ENCODE measurements around the gene TMEM132E.

TMEM132E gene

GRCh38 chr17:34566873-34567272 lies 12.5 kb upstream of the TMEM132E start:
- H3K18ac ChIP-seq (ENCODE audit: low read length) = no peak overlapping the region
- no peak overlapping the region for H3K9ac ChIP-seq (ENCODE audit: low read length)
- no peak overlapping the region for H2BK120ac ChIP-seq (ENCODE audit: low read depth, low read length)
- H4K5ac ChIP-seq (ENCODE audit: low read length) = no peak overlapping the region
- no peaks in the 10 kb centered on the region for H3K79me1 ChIP-seq (ENCODE audit: low read length)
- H3K23ac ChIP-seq (ENCODE audit: low read length) = no peak overlapping the region
- H3K56ac ChIP-seq (ENCODE audit: low read length) = no peak overlapping the region
- no peak for DNase-seq
- H3K4me1 ChIP-seq (ENCODE audit: control insufficient read depth, low read depth, low read length) = no peaks in the 10 kb centered on the region
- H3K4ac ChIP-seq (ENCODE audit: low read depth, low read length) = no peak overlapping the region
- H3K4me2 ChIP-seq (ENCODE audit: low read length) = no peak overlapping the region
- WGBS (ENCODE audit: extremely low coverage, insufficient coverage, low lambda C conversion rate) = no CpG with 5 or more reads among the region's 2 CpGs
- H3K36me3 ChIP-seq (ENCODE audit: control insufficient read depth, insufficient read depth, low read length) = no peaks in the 10 kb centered on the region
- no peaks in the 10 kb centered on the region for H3K79me2 ChIP-seq (ENCODE audit: control insufficient read depth, insufficient read depth, low read length)
- no peaks in the 10 kb centered on the region for H3K27me3 ChIP-seq (ENCODE audit: insufficient read depth, low read length, poor library complexity)
- H2BK5ac ChIP-seq (ENCODE audit: low read length) = no peak overlapping the region
- no peak overlapping the region for H2AK5ac ChIP-seq (ENCODE audit: low read length)
- no peak overlapping the region for H3K27ac ChIP-seq (ENCODE audit: low read depth, low read length)
- no peak overlapping the region for H2BK15ac ChIP-seq (replicated peaks; ENCODE audit: low read depth)
- H4K8ac ChIP-seq (ENCODE audit: low read depth, low read length) = no peak overlapping the region
- no peak overlapping the region for H3K4me3 ChIP-seq (ENCODE audit: low read length)

GRCh38 chr17:34567691-34568465 lies 11.5 kb upstream of the TMEM132E start:
- Histone ChIP-seq H3K27ac (ENCODE audit: low read depth, low read length) (no peak overlapping the region), H3K4me3 (ENCODE audit: low read length) (no peak overlapping the region)

GRCh38 chr17:34568953-34569352 lies 10.4 kb upstream of the TMEM132E start:
- H3K56ac ChIP-seq (ENCODE audit: low read length) = no peak overlapping the region
- H2AK5ac ChIP-seq (ENCODE audit: low read length) = no peak overlapping the region
- no peaks in the 10 kb centered on the region for H3K27me3 ChIP-seq (ENCODE audit: insufficient read depth, low read length, poor library complexity)
- no peak overlapping the region for H3K4me2 ChIP-seq (ENCODE audit: low read length)
- no peak overlapping the region for H4K5ac ChIP-seq (ENCODE audit: low read length)
- no peak overlapping the region for H3K4ac ChIP-seq (ENCODE audit: low read depth, low read length)
- DNase-seq = no peak
- H2BK120ac ChIP-seq (ENCODE audit: low read depth, low read length) = no peak overlapping the region
- H3K79me1 ChIP-seq (ENCODE audit: low read length) = no peaks in the 10 kb centered on the region
- no peaks in the 10 kb centered on the region for H3K36me3 ChIP-seq (ENCODE audit: control insufficient read depth, insufficient read depth, low read length)
- no peaks in the 10 kb centered on the region for H3K79me2 ChIP-seq (ENCODE audit: control insufficient read depth, insufficient read depth, low read length)
- no peak overlapping the region for H3K18ac ChIP-seq (ENCODE audit: low read length)
- no peak overlapping the region for H2BK15ac ChIP-seq (replicated peaks; ENCODE audit: low read depth)
- no peak overlapping the region for H2BK5ac ChIP-seq (ENCODE audit: low read length)
- no peak overlapping the region for H3K4me3 ChIP-seq (ENCODE audit: low read length)
- no peak overlapping the region for H3K23ac ChIP-seq (ENCODE audit: low read length)
- H3K27ac ChIP-seq (ENCODE audit: low read depth, low read length) = no peak overlapping the region
- no peak overlapping the region for H4K8ac ChIP-seq (ENCODE audit: low read depth, low read length)
- no peak overlapping the region for H3K9ac ChIP-seq (ENCODE audit: low read length)
- no peaks in the 10 kb centered on the region for H3K4me1 ChIP-seq (ENCODE audit: control insufficient read depth, low read depth, low read length)
- no CpG with 5 or more reads among the region's 6 CpGs for WGBS (ENCODE audit: extremely low coverage, insufficient coverage, low lambda C conversion rate)

More at GRCh38 chr17:34567691-34568465, 11.5 kb upstream of the TMEM132E start:
- no peak overlapping the region for H4K8ac ChIP-seq (ENCODE audit: low read depth, low read length)
- DNase-seq = peak; percentile 87
- H3K4me1 ChIP-seq (ENCODE audit: control insufficient read depth, low read depth, low read length) = no peaks in the 10 kb centered on the region
- no peak overlapping the region for H3K56ac ChIP-seq (ENCODE audit: low read length)
- H3K27me3 ChIP-seq (ENCODE audit: insufficient read depth, low read length, poor library complexity) = no peaks in the 10 kb centered on the region
- H2AK5ac ChIP-seq (ENCODE audit: low read length) = no peak overlapping the region
- WGBS (ENCODE audit: extremely low coverage, insufficient coverage, low lambda C conversion rate) = no CpG with 5 or more reads among the region's 11 CpGs
- no peaks in the 10 kb centered on the region for H3K79me2 ChIP-seq (ENCODE audit: control insufficient read depth, insufficient read depth, low read length)
- H3K9ac ChIP-seq (ENCODE audit: low read length) = no peak overlapping the region
- no peaks in the 10 kb centered on the region for H3K36me3 ChIP-seq (ENCODE audit: control insufficient read depth, insufficient read depth, low read length)
- no peaks in the 10 kb centered on the region for H3K79me1 ChIP-seq (ENCODE audit: low read length)
- no peak overlapping the region for H3K18ac ChIP-seq (ENCODE audit: low read length)
- H2BK5ac ChIP-seq (ENCODE audit: low read length) = no peak overlapping the region
- H2BK15ac ChIP-seq (replicated peaks; ENCODE audit: low read depth) = no peak overlapping the region
- H2BK120ac ChIP-seq (ENCODE audit: low read depth, low read length) = no peak overlapping the region
- no peak overlapping the region for H3K4me2 ChIP-seq (ENCODE audit: low read length)
- no peak overlapping the region for H3K23ac ChIP-seq (ENCODE audit: low read length)
- no peak overlapping the region for H4K5ac ChIP-seq (ENCODE audit: low read length)
- no peak overlapping the region for H3K4ac ChIP-seq (ENCODE audit: low read depth, low read length)

- Histone ChIP-seq H3K4me2 (ENCODE audit: low read length) (no peak overlapping the region), H3K4me3 (ENCODE audit: low read length) (no peak overlapping the region), H3K79me2 (ENCODE audit: control insufficient read depth, insufficient read depth, low read length) (no peaks in the 10 kb centered on the region), H3K23ac (ENCODE audit: low read length) (no peak overlapping the region), H3K4me1 (ENCODE audit: control insufficient read depth, low read depth, low read length) (no peaks in the 10 kb centered on the region), H2BK5ac (ENCODE audit: low read length) (no peak overlapping the region), H3K27me3 (ENCODE audit: insufficient read depth, low read length, poor library complexity) (peaks cover 2% of the 10 kb centered on the region), H3K56ac (ENCODE audit: low read length) (no peak overlapping the region), H3K36me3 (ENCODE audit: control insufficient read depth, insufficient read depth, low read length) (no peaks in the 10 kb centered on the region), H4K5ac (ENCODE audit: low read length) (no peak overlapping the region), H3K18ac (ENCODE audit: low read length) (no peak overlapping the region), H3K4ac (ENCODE audit: low read depth, low read length) (no peak overlapping the region), H2AK5ac (ENCODE audit: low read length) (no peak overlapping the region), H4K8ac (ENCODE audit: low read depth, low read length) (no peak overlapping the region), H2BK120ac (ENCODE audit: low read depth, low read length) (no peak overlapping the region), H3K9ac (ENCODE audit: low read length) (no peak overlapping the region), H2BK15ac (replicated peaks; ENCODE audit: low read depth) (no peak overlapping the region), H3K79me1 (ENCODE audit: low read length) (no peaks in the 10 kb centered on the region), H3K27ac (ENCODE audit: low read depth, low read length) (no peak overlapping the region)
- no CpG with 5 or more reads among the region's 2 CpGs for WGBS (ENCODE audit: extremely low coverage, insufficient coverage, low lambda C conversion rate)
- no peak for DNase-seq
Observed at GRCh38 chr17:34569591-34569990, 9.8 kb upstream of the TMEM132E start.

- Histone ChIP-seq H2AK5ac (ENCODE audit: low read length) (no peak overlapping the region), H3K4me1 (ENCODE audit: control insufficient read depth, low read depth, low read length) (no peaks in the 10 kb centered on the region), H2BK5ac (ENCODE audit: low read length) (no peak overlapping the region), H3K4ac (ENCODE audit: low read depth, low read length) (no peak overlapping the region), H4K5ac (ENCODE audit: low read length) (no peak overlapping the region), H3K9ac (ENCODE audit: low read length) (no peak overlapping the region), H2BK120ac (ENCODE audit: low read depth, low read length) (no peak overlapping the region), H3K79me2 (ENCODE audit: control insufficient read depth, insufficient read depth, low read length) (no peaks in the 10 kb centered on the region), H3K79me1 (ENCODE audit: low read length) (no peaks in the 10 kb centered on the region), H3K4me2 (ENCODE audit: low read length) (no peak overlapping the region), H2BK15ac (replicated peaks; ENCODE audit: low read depth) (no peak overlapping the region), H4K8ac (ENCODE audit: low read depth, low read length) (no peak overlapping the region), H3K27me3 (ENCODE audit: insufficient read depth, low read length, poor library complexity) (peaks cover 2% of the 10 kb centered on the region), H3K4me3 (ENCODE audit: low read length) (no peak overlapping the region), H3K23ac (ENCODE audit: low read length) (no peak overlapping the region), H3K56ac (ENCODE audit: low read length) (no peak overlapping the region), H3K27ac (ENCODE audit: low read depth, low read length) (no peak overlapping the region), H3K36me3 (ENCODE audit: control insufficient read depth, insufficient read depth, low read length) (no peaks in the 10 kb centered on the region), H3K18ac (ENCODE audit: low read length) (no peak overlapping the region)
- no CpG with 5 or more reads among the region's 2 CpGs for WGBS (ENCODE audit: extremely low coverage, insufficient coverage, low lambda C conversion rate)
- DNase-seq = peak; percentile 41
Observed at GRCh38 chr17:34570506-34570905, 8.9 kb upstream of the TMEM132E start.

Measured in mesendoderm (in vitro differentiated cells).